HL-60 (cell line): ENCODE data around the gene MYMX.

ENCODE experiments used
- DNase-seq, 2 experiments: peaks; one replicate each; pipeline ENCODE4 v3.0.0-alpha.2; 2010 to 2020; ENCODE audit warnings: low read depth in 1 of 2, low spot score in 1 of 2
- H3K27ac ChIP-seq: fragments of 250-450 bp; sonication (Bioruptor Pico); replicated peaks from 2 replicates; pipeline ENCODE4 v1.5.1; 2020; ENCODE audit warnings: mild to moderate bottlenecking, moderate library complexity
- H3K27me3 ChIP-seq: fragments of 250-450 bp; sonication (Bioruptor Pico); 2 replicates; pipeline ENCODE4 v1.5.1; 2021; ENCODE audit warnings: mild to moderate bottlenecking, moderate library complexity; ENCODE audit not compliant: insufficient read depth, poor library complexity, severe bottlenecking
- H3K4me3 ChIP-seq: replicated peaks from 2 replicates; pipeline ENCODE4 v1.5.1; 2011; ENCODE audit warnings: mild to moderate bottlenecking, control low read depth, low read length; ENCODE audit not compliant: insufficient read depth
- CTCF ChIP-seq: IDR thresholded peaks from one replicate; pipeline ENCODE4 v1.5.1; 2011; ENCODE audit warnings: low read length, control low read depth, inconsistent platforms; ENCODE audit not compliant: insufficient read depth
- GABPA ChIP-seq: IDR thresholded peaks from 2 replicates; pipeline ENCODE4 v1.6.1; 2012; ENCODE audit warnings: low read depth
- POLR2AphosphoS5 ChIP-seq: IDR thresholded peaks from 2 replicates; pipeline ENCODE4 v1.6.1; 2012; ENCODE audit warnings: low read depth
- REST ChIP-seq: IDR thresholded peaks from 2 replicates; pipeline ENCODE4 v1.6.1; 2012; ENCODE audit warnings: low read depth; ENCODE audit not compliant: insufficient replicate concordance
- SPI1 ChIP-seq: IDR thresholded peaks from 2 replicates; pipeline ENCODE4 v1.6.1; 2012; ENCODE audit warnings: low read depth, mild to moderate bottlenecking, borderline replicate concordance

The MYMX gene

GRCh38 chr6:44202972-44203750 is 13.6 kb upstream of the MYMX start:
- no peak for DNase-seq
- no peaks in the 10 kb centered on the region for H3K27me3 ChIP-seq
- no peak overlapping the region for H3K27ac ChIP-seq
- no peak overlapping the region for H3K4me3 ChIP-seq
- TF ChIP-seq GABPA (no peak), SPI1 (peak; percentile 35; the same call in 1 of the 2 replicates)

- no peak for DNase-seq
Measured at GRCh38 chr6:44203955-44204354, 12.8 kb upstream of the MYMX start.

GRCh38 chr6:44207966-44208365 is 8.8 kb upstream of the MYMX start:
- DNase-seq = no peak
- TF ChIP-seq CTCF (no peak), REST (no peak), SPI1 (no peak), GABPA (no peak), POLR2AphosphoS5 (no peak)
- no peak overlapping the region for H3K4me3 ChIP-seq
- H3K27me3 ChIP-seq = no peaks in the 10 kb centered on the region
- H3K27ac ChIP-seq = no peak overlapping the region

More at GRCh38 chr6:44203955-44204354, 12.8 kb upstream of the MYMX start:
- Histone ChIP-seq H3K27me3 (no peaks in the 10 kb centered on the region), H3K4me3 (no peak overlapping the region), H3K27ac (no peak overlapping the region)
- TF ChIP-seq POLR2AphosphoS5 = no peak
- no peak for TF ChIP-seq SPI1
- no peak for TF ChIP-seq REST
- no peak for TF ChIP-seq CTCF
- no peak for TF ChIP-seq GABPA

GRCh38 chr6:44211284-44211683 is 5.4 kb upstream of the MYMX start:
- peak in 1 of 2 experiments; percentile 62 for DNase-seq
- Histone ChIP-seq H3K27ac (peak overlapping the region; percentile 25), H3K4me3 (no peak overlapping the region), H3K27me3 (no peaks in the 10 kb centered on the region)
- TF ChIP-seq SPI1 (peak; percentile 72), GABPA (no peak)
